Stimulated activated CD8-positive, alpha-beta memory T cell treated with anti-CD3 and anti-CD28 coated beads, Interleukin-7, amount 100 ng/mL, for 4 hours (primary cell): ENCODE results near the gene ZCCHC13.
A peak's percentile ranks its signal among the peaks of the same experiment; 100 is the strongest.
"Not testable (repeated sequence)": the region's sequence is repeated elsewhere in the genome, so short reads cannot be mapped to it uniquely, and the experiment has no call there.

Experiments
- DNase-seq, 2 donors: peaks; one replicate each; pipeline ENCODE4 v3.0.0-alpha.2; 2020; ENCODE audit warnings: low read depth in 2 of 2

ZCCHC13 gene

GRCh38 chrX:74321191-74321590 lies 17.2 kb downstream of the ZCCHC13 start:
- no peak for DNase-seq

GRCh38 chrX:74324131-74324530 lies 20.2 kb downstream of the ZCCHC13 start:
- no peak for DNase-seq

GRCh38 chrX:74325130-74326059 lies 21.4 kb downstream of the ZCCHC13 start:
- DNase-seq = no peak

- no peak for DNase-seq
Observed at GRCh38 chrX:74338852-74339251, 34.9 kb downstream of the ZCCHC13 start.

- no peak for DNase-seq
Observed at GRCh38 chrX:74340051-74340450, 36.1 kb downstream of the ZCCHC13 start.

- not testable (repeated sequence) for DNase-seq
Observed at GRCh38 chrX:74342211-74342610, 38.2 kb downstream of the ZCCHC13 start.

- DNase-seq = peak; percentile 6 to 13
Observed at GRCh38 chrX:74343343-74344279, 39.6 kb downstream of the ZCCHC13 start.

GRCh38 chrX:74344280-74344622 lies 40.3 kb downstream of the ZCCHC13 start:
- no peak for DNase-seq

- DNase-seq = no peak
Observed at GRCh38 chrX:74346088-74346487, 42.1 kb downstream of the ZCCHC13 start.

- DNase-seq = no peak
Observed at GRCh38 chrX:74349387-74349786, 45.4 kb downstream of the ZCCHC13 start.

- no peak for DNase-seq
Observed at GRCh38 chrX:74351760-74352159, 47.8 kb downstream of the ZCCHC13 start.

- no peak for DNase-seq
Observed at GRCh38 chrX:74353984-74354383, 50.0 kb downstream of the ZCCHC13 start.
